GM21737 (cell line): ENCODE measurements around the gene SET.

ENCODE experiments used
- ATAC-seq: cut with Tn5 transposase; IDR thresholded peaks from one replicate; pipeline ENCODE4 v1.9.1; 2021; ENCODE audit warnings: mild to moderate bottlenecking, moderate library complexity; ENCODE audit not compliant: unreplicated experiment

Gene SET

DNA sequence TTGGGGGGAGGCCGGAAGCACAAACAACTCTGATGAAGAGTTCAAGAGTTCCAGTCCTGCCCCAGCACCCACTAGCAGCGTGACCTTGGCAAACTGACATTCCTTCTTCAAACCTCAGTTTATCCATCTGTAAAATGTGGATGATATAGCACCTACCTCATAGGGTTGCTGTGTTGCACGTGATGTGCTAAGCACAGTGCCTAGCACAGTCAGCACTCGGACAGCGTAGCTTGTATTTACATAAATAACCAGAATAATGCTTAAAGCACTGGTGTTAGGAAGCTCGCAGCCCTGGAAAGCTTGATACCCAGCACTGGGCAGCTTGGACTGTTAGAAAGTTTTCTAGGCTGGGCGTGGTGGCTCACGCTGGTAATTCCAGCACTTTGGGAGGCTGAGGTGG lies 18.4 kb downstream of the SET start:
- ATAC-seq: no peak

DNA sequence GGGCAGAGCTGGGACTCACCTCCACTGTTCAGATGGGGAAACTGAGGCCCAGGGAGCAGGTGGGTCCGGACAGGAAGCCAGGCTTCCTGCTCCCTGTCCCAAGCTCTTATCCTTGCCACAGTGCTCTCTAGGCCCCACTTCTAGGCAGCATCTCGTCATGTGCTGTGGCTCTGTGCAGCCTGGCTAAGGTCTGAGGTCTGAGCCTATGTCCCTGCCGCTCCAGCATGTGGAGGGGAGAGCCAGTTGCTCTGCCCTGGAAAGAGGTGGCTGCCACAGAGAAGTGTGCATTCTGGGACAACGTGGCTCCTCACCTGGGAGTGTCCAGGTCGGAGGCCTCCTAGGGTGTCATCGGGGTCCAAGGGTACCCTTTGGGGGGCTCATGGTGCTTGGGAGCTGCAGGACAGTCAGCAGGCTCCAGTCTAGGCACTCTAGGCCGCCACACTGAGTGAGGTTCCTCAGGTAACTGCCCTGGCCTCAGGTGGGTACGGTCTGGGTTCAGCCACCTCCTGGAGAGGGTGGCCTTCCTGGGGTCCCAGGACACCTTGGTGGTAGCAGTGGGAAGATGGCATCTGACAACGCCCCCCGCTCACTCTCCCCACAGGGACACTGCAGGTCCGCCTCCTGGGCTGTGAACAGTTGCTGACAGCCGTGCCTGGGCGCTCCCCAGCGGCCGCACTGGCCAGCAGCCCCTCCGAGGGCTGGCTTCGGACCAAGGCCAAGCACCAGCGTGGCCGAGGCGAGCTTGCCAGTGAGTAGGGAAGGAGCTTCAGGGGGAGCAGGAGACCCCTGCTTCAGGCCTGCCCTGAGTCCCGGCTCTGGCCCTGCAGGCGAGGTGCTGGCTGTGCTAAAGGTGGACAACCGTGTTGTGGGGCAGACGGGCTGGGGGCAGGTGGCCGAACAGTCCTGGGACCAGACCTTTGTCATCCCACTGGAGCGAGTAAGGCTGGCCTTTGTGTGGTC lies 23.7 kb downstream of the SET start:
- no peak for ATAC-seq

DNA sequence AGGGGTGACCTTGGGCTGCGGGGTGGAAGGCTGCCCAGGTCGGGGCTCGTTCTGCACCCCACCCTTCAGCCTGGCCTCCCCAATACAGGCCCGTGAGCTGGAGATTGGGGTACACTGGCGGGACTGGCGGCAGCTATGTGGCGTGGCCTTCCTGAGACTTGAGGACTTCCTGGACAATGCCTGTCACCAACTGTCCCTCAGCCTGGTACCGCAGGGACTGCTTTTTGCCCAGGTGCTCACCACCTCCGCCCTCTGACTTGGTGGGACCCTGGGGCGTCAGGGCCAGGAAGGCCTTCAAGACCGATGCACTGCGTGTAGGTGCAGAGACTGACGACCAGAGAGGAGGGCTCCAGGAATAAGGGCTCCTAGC lies 24.4 kb downstream of the SET start:
- no peak for ATAC-seq

DNA sequence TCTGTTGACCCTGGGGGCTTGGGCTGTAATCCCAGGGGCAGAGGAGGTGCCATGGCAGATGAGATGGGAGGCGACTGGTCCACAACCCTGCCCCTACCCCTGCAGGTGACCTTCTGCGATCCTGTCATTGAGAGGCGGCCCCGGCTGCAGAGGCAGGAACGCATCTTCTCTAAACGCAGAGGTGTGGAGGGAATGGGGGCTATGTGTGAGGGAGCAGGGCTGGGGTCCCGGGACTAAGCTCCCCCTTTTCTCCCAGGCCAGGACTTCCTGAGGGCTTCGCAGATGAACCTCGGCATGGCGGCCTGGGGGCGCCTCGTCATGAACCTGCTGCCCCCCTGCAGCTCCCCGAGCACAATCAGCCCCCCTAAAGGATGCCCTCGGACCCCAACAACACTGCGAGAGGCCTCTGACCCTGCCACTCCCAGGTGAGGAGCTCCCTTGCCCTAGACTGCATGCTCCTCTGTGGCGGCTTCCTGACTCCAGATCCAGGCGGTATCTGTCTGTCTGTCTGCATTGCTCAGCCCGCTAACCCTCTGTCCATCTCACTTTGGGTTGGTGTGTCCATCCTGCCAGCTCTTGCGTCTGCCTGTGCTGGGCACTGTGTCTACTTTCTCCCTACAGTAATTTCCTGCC lies 25.0 kb downstream of the SET start:
- no peak for ATAC-seq

DNA sequence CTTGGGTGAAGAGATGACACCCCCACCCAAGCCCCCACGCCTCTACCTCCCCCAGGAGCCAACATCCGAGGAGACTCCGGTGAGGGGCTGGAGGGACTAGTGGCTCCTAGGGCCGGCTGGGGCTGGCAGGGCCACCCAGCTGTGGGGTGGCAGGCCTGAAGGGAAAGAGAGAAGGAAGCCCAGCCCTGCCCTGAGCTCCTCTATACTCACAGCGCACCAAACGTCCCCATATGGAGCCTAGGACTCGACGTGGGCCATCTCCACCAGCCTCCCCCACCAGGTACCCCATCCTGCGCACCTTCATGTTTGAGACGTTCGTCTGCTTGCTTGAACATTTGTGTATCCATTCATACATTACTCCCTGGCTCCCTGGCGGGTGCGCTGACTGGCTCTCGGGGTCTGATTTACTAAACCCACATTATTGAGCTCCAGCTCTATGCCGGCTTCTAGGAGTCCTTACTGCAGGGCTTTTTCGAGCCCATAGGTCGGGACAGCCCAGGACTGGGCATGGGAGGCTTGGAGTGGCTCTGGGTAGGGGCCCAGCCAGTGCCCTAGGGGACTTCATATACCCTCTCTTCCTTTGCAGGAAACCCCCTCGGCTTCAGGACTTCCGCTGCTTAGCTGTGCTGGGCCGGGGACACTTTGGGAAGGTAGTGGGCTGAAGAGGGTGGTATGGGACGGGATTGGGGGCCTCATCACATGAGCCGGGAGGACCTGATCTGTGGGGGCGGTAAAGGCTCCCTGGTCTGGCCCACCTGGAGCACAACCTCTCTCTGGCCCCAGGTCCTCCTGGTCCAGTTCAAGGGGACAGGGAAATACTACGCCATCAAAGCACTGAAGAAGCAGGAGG lies 25.8 kb downstream of the SET start:
- no peak for ATAC-seq

DNA sequence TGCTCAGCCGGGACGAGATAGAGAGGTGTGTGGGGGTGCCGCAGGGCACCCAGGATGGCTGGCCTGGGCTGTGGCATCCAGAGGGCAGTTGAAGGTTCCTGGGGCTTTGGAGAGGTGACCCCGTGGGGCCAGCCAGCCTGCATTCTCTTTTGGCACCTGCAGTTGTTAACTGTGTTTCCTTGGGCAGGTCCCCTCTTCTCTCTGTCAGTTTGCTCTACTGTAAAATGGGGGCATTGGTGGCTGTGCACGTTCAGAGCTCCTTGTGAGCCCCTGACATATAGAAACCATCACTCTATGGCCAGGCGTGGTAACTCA lies 26.4 kb downstream of the SET start:
- no peak for ATAC-seq

DNA sequence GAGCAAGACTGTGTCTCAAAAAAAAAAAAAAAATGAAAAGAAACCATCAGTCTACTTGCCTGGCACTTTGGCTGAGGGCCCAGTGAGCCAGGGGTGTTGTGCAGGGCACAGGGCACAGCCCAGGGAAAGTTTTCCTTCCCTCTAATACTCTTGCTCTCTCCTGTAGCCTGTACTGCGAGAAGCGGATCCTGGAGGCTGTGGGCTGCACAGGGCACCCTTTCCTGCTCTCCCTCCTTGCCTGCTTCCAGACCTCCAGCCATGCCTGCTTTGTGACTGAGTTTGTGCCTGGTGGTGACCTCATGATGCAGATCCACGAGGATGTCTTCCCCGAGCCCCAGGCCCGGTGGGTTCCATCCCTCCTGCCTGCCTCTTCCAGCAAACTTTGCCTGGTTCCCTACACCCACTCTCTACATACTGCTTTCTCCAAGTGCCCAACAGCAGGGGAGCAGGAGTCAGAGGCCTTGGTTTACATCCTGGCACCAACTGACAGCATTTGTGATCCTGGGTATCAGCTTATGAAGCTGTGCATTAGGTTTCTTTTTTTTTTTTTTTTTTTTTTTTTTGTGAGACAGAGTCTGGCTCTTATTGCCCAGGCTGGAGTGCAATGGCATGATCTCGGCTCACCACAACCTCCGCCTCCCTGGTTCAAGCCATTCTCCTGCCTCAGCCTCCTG lies 27.7 kb downstream of the SET start:
- ATAC-seq: no peak

DNA sequence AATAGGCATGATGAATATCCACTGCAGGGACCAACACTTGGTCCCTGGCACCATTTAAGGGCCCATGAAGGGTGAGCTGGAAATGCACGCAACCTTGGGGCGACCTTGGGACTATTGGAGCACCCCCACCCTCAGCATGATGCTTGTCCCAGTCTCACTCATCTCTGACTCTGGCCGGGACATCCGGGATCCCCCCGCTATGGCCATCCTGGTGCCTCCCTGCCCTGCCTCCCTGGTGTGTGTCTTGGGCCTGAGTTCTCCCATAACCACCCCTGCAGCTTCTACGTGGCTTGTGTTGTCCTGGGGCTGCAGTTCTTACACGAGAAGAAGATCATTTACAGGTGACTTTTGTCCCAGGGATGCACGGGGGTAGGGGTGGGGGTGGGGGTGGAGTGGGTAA lies 29.0 kb downstream of the SET start:
- no peak for ATAC-seq

DNA sequence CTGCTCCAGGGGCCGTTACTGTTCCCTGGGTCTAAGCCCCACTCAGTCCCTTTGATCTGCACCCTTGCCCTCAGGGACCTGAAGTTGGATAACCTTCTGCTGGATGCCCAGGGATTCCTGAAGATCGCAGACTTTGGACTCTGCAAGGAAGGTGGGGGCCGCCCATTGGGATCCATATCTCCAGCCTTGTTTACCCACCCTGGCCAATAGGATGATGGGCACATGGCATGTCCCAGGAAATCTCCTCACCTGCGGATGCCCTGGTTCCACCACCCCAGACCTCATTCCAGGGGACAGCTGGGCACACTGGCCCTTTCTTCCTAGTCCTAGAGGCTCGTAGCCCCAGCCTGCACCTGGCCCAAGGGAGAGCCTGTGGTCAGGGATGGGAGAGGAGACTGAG lies 29.5 kb downstream of the SET start:
- ATAC-seq: no peak

DNA sequence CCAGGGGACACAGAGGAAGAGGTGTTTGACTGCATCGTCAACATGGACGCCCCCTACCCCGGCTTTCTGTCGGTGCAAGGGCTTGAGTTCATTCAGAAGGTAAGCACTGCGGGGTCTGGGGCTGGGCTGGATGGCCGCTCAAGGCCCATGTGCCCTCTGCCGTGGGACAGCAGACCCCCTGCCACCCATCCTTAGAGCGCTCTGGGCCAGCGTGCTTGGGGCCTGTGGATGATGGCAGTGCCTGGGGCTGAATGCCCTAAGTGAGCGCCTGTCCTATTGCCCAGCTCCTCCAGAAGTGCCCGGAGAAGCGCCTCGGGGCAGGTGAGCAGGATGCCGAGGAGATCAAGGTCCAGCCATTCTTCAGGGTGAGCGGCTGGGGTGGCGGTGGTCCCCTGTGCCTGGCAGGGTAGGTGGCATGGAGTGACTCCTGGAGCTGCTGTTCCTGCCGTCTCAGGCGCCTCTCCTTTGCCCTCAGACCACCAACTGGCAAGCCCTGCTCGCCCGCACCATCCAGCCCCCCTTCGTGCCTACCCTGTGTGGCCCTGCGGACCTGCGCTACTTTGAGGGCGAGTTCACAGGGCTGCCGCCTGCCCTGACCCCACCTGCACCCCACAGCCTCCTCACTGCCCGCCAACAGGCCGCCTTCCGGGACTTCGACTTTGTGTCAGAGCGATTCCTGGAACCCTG lies 31.0 kb downstream of the SET start:
- ATAC-seq: no peak

DNA sequence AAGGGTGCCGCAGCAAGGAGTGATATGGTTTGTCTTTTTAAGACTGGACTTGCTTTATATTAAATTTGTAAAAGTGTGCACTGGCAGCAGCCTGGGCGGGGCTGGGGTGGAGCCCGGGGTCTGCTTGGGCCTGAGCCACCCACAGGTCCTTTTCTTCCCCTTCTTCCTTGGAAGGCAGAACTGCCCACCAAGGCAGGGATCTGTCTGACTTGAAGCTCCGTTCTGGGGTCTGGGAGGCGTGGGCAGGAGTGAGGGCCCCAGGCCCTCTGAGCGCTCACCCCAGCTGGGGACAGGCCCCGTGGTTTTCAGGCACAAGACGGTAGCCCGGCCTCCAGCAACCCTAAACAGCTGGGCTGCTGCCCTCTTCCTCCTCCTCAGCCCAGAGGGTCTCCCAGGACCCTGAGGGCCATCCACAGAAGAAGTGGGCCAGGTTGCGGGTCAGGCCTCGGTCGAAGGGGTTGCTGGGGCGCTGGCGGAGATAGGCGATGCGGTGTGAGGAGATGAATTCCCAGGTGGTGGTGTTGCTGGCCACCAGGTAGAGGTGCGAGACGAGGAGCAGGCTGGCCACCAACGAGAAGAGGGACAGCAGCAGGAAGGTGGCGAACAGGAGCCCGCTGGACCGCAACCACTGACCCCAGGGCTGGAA lies 31.9 kb downstream of the SET start:
- no peak for ATAC-seq

DNA sequence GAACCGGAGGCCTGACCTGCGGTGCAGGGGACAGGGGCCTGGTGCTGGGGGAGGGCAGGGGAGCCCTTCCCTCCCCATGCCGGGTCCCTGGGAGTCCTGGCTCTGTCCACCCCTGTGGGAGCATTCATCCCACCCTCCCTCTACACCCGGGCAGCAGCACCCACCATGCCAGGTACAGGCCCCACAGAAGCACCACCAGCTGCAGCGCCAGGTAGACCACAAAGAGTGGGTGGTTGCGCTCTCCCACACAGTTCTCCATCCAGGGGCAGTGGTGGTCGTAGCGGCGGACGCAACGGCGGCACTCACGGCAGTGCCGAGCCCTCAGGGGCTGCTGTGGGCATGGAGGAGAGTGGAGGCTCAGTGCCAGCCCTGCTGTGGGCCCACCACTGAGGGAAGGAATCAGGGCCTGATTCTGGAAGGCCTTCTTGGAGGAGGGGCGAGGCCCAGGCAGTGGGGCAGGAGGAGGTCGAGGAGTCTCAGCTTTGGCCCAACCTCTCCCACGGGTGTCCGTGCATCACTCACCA lies 32.5 kb downstream of the SET start:
- ATAC-seq: no peak

DNA sequence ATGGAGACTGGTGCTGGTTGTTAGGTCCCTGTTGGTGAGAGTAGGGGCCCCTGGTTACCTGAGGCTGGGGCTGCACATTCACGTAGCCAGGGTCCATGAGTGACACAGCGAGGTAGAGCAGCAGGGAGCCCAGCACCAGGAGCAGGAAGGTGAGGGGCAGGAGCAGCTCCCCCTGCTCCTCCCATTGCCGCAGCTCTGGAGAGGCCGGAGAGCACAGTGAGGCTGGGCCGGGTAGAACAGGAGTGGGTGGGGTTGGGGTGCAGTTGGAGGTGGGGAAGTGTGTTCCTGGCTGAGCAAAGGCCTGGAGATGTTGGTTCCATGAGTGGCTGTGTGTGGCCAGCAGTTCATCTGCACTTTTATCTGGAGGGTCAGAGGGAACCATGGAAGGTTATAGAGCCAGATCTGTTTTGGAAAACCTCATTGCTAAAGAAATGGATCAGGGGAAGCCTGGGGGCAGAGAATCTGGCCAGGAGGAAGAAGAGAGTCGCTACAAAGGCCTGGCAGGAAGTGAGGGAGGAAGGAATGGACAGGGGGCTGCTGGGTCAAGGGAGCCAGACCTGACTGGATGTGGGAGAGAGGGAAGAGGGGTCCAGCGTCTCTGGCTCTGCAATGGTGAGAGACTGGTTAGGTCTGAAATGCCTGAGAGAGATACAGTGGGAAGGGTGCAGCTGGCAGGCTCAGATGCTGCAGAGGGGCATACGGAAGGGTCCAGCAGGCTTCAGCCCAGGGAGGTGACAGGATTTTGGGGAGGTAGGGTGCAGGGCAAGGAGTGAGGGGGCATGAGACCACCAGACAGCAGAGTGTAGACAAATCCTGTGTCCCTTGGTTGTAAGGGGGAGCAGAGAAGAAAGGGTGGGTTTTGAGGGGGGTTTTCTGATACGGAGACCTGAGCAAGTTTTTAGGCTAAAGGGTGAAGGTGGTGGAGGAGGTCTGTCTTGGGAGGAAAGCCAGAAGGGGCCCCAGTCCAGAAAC lies 33.6 kb downstream of the SET start:
- no peak for ATAC-seq

DNA sequence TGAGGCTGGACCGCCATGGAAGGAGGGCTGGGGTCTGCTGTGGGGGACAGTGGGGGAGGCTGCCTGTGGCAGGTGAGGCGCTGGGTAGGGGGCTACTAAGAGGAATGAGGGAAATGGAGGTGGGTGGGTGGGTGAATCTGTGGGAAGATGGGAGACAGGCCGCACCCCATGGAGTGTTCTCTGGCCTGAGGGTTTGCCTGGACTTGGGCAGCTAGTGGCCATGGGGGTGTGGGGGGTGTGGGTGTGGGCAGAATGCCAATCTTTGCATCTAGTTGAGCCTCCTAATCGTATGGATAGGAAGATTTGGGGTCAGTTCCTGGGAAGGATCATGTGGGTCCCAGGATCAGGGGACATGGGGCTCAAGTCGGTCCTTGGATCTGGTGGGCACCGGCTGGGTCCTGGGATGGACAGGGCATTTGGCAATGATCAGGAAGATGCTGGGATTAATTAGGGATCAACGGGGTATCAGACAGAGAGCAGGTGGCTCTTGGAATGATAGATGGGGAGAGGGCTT lies 34.4 kb downstream of the SET start:
- ATAC-seq: no peak

DNA sequence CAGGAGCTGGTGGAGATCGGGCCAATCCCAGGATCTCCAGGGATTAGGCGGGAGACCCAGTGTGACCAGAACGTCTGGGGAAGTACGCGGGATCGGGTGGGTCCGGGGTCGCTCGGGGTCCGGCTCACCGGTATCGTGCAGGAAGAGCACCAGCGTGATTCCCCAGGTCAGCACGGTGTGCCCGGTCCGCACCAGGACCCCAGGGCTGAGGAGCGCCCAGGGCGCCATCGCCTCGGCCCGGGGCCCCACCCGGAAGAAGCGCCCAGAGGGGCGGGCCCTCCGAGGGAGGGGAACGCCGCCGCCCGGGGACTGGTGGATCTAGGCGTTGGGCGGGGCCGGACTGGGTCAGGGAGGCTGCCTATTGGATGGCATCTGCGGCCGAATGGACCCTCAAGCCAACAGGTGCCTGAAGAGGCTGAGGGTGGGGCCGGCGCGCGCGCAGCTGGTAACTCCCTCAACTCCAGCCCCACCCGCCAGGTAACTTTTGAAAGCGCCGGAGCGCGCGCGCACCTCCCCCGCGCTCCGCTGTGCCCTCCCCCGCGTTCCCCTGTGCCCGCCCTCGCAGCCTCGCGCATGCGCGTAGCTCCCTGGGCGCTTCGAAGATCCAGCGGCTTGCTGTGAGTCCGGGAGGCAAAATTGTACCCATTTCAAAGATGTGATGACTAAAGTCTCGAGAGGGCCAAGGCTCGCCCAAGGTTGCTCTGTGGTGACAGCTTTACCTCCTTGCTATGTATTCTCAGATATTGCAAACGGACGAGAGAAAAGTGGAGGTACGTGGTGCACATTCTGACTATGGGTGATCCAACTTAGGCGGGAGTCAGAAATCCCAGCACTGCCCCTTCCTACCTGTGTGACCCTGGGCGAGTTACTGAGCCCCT lies 35.1 kb downstream of the SET start, which contains the start of gene ZDHHC12:
Gene ZDHHC12, minus strand, starts transcription at position 262 of the 878 bp plus-strand sequence. Its CDS starts 34 bp downstream, at position 228.
- ATAC-seq: peak; percentile 93

DNA sequence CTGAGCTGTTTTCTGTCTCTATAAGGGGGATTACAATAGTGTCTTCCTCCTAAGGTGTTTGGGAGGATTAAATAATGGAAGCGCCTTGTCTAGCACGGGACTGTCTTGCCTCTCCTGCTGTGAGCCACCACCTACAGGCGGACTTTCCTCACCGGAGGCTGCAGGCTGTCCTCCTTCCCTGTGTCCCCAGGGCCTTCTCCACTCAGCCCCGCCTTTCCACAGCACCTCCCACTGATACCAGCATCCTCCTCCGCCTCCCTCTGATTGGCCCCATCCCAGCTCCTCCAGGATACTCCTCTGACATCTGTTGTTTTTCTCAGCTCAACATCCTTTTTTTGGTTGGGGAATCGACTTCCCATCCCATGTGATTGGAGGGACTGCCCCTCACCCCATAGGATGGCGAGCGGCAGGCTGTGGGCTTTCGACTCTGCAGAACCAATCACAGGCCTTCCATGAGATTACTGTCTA lies 35.8 kb downstream of the SET start:
- ATAC-seq: no peak

DNA sequence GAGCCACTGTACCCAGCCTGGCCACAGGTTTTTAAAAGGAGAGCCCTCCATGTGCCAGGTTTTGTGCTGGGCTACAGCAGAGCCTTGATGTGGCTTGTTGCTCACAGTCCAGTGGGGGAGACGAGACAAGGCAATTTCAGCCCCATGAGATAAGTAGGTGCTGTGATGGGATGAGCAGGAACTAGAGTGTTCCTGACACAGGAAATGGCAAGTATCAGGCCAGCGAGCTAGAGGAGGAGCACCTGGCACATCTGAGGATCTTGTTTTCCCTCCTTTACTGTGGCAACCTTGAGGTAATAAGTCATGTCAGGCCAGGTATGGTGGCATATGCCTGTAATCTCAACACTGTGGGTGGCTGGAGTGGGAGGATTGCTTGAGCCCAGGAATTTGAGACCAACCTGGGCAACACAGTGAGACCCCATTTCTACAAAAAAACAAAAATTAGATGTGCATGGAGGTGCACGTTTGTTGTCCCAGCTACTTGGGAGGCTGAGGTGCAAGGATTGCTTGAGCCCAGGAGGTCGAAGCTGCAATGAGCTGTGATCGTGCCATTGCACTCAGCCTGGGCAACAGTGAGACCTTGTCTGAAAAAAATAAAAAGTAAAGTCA lies 38.7 kb downstream of the SET start:
- no peak for ATAC-seq
